NCI-H524 (cell line): ENCODE results near the gene SCARF1.

Source experiments
- DNase-seq, 2 experiments: peaks; one replicate each; lab custom pipeline; 2025; lab: John Stamatoyannopoulos, UW

SCARF1 gene

DNA sequence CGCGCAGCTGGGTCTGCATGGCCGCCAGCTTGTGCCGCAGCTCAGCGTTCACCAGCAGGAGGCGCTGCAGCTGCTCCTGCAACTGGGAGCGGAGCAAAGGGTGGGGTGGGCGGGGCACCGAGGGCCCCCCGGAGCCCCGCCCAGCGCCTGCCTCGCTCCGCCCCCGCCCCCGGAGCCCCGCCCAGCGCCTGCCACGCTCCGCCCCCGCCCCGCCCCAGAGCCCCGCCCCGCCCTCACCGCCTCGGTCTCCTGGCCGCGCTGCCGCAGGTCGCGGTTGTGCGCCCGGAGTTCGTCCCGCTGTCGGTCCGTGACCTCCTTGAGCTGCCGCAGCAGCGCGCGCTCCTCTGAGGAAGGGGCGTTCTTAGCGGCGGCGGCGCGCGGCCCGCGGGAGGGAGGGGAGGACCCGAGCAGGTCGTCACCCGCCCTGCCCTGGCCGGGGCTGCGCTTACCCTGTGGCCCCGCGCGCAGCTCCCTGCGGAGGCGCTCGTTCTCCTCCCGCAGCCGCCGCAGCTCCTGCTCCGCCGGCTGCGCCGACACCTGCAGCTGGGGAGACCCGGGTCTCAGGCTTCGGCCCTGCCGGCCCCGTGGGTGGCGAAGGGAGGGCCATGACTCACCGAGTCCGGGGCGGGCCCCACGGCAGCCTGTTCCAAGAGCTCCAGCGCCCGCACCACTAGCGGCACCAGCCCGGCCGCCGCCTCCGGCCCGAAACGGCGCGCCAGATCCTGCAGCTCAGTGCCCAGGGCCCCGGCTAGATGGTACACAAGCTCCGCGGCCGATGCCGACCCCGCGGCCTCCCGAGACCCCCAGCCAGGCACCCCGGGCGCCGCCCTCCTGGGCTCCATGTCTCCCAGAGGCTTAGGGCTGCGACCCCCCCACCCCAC, 3.7 kb upstream of the SCARF1 start:
- peak; percentile 64 to 87 for DNase-seq

DNA sequence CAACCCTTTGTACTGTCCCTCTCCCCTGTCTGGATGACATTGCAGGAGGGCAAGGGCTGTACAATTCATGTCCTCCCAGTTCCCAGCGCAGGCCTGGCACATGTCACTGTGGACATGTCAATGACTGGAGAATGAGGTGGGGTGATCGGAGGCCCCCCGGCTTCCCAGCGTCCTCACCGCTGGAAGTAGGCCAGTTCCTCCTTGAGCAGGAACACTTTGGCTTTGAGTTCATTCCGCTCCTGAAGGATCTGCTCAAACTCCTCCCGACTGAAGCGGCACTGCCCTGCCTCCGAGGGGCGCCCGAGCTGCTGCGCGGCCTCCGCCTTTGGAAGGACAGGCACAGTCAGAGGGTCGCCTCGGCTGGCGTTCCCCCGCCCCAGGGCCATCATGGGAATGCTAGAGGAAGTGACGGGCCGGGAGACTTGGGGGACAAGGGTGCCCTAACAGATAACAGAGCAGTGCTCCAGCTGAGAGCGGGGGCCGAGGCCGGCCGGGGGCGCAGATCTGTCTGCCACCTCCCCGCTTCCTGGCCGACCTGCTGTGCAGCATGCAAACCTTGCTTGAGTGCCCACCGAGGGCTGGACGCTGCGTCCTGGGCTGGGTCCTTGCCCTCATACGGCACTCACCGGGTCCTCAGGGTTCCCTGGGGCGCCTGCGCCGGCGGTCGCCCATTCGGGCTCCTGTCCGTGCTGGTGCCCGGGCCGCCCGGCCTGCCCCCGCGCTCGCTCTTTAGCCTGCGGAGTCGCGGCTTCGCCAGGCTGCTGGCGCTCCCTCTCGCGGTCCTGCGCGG, 2.8 kb upstream of the SCARF1 start:
- DNase-seq, result no peak

DNA sequence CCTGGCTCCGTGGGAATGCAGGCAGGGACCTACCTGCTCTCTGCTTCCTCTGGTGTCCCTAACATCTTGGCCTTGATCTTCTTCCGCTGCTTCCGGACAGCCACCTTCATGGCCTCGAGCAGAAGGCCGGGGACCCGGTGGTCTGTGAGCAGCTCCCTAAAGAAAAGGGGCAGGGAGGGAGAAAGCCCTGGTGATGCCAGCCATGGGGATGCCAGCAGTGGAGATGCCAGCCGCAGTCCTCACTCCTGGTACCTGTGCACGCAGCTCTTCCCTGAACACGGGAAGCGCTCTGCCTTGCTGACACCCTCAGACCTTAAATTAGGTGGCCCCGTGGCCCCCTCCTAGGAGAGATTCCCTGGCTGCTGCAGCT, 2.3 kb upstream of the SCARF1 start:
- no peak for DNase-seq

DNA sequence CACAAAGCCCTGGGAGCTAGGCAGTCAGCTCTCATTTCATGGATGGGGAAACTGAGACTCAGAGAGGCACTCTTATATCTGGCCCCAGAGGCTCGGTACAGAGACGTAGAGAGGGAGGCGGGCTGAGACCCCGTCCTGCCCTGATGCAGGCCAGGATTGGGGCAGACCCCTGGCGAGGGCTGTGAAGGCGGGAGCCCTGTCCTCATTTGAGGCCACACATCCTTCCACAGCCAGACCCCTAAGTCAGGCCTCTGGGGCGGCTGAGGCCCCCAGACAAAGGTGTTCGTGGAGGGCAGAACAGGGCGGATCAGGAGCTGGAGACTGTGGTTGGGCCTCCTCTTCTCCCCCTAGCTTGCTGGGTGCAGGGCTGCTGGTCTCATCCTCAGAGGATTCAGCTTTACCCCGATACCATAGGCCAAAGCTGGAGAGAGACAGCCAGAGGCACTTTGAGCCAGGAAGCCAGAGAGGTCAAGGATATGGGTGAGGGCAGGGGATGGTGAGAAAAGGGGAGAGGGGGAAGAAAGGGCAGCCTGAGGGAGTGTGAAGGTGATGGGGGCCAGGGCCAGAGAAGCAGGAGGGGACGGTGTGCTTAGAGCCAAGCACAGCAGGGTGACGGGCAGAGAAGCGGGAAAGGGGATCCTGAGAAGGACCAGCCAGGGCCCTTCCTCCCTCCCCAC, 805 bp upstream of the SCARF1 start:
- DNase-seq, result no peak

DNA sequence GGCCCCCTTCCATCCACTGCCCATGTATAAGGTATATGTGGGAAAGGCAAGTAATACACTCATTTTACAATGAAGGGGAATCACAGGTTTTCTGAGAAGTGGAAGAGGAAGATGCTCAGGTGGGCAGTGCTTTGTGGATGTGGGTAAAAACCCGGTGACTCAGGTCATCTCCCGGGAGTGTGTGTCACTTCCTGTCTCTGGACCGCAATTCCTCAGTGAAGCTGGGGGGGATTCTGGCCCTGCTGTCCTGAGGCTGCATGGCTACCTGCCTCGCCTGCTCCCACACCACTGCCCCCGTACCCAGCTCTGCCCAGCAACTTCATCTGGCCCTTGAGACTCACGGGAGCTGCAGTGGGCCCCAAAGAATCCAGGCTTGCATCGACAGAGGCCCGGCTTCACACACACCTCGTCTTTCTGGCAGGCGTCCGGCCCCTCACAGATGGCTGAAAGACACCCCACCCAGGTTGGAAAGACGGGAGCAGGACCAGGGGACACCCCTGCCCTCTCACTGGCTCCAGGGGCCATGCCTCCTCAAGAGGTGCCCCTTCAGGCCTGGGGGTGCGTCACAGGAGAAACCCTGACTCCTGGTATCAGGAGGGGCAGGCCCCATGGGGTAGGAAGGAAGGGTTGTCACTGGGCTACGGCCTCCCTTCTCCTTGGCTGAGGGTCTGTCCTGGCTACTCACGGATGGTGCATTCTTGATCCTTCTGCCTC, 882 bp downstream of the SCARF1 start:
- no peak for DNase-seq

DNA sequence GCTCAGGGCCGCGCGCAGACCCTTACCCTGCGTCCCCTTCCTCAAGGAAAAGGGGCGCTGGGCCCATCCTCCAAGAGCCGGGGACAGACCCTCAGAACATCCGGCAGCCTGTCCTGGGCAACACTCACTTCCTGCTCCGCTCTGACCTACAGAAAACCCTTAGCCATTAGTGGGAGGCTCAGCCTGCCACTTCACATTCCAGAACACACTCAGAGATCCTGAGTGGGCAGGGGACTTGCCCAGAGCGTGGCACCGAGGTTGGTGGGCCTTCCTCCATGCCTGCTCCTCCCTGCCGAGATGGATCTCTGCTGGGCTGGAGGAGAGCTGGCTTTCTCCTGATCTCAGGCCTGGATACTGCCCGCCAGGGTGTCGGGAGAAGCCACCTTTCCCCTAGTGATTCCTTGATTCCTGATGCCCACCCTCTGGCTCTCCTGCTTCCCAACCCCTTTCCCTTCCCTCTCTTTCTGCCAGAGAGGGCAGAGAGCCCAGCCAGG, 1.5 kb downstream of the SCARF1 start:
- no peak for DNase-seq

DNA sequence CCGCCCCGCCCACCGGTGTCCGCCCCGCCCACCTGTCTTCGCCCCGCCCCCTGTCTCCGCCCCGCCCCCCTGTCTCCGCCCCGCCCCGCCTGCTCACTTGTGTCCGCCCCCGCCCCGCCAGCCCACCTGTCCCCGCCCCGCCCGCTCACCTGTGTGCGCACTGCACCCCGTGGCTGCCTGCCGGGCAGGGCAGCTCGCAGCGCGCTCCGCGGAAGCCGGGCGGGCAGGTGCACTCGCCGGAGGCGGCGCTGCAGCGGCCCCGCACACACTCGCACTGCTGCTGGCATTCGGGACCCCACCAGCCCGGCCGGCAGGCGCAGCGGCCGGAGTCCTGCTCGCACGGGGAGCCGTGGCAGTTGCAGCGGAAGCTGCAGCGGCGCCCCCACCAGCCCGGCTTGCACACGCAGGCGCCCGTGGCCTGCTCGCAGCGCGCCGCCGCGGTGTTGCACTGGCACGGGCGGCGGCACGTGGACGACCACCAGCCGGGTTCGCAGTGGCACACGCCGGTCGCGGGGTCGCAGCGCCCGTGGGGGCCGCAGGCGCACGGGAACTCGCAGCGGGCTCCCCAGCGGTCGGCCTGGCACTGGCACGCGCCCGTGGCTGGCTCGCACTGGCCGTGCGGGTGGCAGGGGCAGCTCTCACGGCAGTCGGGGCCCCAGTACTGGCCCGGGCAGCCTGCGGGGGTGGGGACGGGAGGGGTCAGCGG, 2.1 kb downstream of the SCARF1 start:
- peak in 1 of 2 experiments; percentile 49 for DNase-seq

DNA sequence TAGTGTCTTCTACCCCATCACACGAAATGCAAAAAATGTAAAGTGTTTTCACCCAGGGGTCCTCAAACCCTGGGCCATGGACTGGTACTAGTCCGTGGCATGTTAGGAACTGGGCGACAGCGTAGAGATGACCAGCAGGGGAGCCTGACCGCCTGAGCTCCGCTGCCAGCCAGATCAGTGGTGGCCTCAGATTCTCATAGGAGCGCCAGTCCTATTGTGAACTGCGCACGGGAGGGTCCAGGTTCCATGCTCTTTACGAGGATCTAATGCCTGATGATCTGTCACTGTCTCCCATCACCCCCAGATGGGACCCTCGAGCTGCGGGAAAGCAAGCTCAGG, 4.5 kb downstream of the SCARF1 start:
- DNase-seq, result no peak

DNA sequence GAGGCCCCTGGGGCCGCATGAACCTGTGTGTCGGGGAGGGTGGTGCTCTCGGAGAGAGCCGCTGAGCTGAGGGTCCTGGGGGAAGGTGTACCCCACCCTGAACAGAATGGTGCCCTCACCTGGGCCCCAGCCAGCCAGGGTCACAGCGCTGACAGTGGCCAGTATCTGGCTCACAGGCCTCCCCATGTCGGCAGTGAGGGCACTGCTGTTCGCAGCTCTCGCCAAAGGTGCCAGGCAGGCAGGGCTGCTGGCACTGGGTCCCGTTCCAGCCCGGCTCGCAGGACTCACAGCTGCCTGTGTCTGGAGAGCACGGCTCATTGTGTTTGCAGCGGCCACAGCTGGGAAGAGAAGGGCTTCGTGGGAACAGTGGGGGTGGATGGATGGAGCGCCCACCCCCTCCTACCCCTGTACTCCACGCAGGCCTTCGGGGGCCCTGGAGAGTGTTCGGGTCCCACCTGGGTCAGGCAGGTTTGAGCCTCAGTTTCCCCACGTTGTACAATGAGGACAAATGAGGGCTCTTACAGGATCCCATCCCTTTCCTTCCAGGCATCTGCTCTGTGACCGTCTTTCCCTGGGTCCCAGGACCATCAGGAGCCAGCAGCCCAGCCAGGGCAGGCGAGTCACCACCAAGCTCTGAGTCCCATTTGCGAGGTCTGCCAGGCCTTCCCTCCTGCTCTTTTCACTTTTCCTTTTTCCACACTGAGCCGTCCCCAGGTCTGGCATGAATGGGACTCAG, 5.0 kb downstream of the SCARF1 start:
- DNase-seq, result peak in 1 of 2 experiments; percentile 15

DNA sequence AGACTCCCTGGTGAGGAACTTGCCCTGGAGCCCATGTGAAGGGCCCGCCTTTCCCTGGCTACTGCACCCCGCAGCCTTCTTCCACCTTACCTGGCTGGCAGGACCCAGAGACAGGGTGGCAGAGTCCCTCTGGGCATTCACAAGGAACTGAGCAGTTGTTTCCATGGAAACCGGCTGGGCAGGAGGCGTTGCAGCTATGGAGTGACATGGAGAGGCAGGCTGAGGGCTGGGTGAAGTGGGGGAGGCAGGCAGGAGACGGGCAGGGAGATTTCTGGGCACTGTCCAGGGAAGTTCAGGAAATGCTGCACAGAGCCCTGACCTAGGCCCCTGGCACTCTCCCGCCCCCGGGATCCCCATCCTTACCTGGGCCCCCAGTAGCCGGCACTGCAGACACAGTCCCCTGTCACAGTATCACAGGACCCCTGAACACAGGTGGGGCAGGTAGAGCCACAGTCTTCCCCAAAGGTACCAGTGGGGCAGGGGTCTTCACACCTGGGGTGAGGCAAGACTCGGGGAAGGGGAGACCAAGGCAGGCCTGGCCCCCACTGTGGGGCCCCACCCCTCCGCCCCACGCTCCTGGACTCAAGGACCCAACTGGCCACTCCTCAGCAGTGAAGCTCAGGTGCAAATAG, 5.9 kb downstream of the SCARF1 start:
- DNase-seq, result peak; percentile 15 to 33

DNA sequence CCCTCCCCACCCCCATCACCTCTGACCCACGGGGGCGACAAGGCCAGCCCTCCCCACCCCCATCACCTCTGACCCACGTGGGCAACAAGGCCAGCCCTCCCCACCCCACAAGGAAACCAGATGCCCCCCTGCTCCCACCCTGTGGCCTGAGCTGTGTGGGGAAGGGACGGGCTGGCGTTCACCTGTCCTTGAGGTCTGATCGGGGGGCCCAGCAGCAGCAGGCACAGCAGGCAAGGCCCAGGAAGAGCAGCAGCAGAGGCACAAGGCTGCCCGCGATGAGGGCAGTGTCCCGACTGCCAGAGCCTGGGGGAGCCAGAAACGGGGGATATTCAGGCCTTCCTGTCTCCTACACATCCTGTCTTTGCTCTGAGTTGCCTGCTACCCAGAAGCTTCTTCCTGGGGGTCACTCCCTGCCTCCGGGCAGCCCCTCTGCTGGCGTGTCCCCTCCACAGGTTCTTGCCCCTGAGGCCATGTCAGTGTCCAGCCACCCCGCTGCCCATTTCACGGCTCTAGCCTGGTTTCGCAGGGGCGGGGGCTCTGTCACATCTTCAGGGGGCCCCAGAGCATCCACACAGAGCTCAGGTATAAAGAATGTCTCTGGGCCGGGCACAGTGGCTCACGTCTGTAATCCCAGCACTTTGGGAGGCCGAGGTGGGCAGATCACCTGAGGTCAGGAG, 6.8 kb downstream of the SCARF1 start:
- no peak for DNase-seq

DNA sequence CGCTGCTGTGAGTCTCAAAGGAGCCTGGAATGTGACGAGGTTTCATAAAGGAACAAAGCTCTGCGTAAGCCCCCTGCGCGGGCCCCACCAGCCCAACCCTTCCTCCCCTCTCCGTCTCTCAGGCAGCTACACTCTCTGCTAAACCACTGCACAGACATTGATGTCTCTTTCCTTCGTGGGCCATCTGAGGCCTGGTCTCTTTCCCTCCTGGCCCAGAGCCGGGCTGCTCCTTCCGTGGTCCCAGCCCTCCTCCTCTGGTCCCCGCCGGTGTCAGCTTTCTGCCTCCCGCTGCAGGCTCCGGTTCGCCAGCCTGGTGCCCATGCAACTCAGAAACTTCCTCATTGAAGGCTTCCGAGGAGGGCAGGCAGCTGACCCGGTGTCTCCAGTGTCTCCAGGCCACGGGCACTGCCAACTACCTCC, 7.4 kb downstream of the SCARF1 start:
- no peak for DNase-seq

DNA sequence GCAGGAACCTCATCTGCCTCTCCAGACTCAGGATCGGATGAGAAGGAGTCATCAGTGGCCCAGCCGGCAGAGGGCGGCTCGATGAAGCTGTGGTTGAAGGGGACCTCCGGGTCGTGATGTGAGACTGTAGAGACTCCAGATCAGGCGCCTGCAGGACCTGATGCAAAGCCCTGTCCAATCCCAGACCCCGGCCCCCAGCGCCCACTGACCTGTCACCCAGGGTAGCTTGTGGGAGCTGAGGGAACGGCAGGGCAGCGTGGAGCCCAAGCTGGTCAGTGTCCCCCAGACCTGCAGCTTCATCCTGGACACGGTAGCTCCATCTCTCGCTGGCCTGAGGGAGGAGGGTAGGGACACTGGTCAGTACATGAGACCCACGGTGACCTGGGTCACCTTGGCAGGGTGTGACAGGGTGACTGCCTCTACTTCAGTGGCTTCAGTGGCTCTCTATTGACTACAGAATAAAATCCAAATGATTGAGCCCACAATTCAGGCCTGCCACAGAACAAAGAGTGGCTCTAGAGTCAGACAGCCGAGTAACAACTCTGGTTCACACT, 8.7 kb downstream of the SCARF1 start:
- no peak for DNase-seq

DNA sequence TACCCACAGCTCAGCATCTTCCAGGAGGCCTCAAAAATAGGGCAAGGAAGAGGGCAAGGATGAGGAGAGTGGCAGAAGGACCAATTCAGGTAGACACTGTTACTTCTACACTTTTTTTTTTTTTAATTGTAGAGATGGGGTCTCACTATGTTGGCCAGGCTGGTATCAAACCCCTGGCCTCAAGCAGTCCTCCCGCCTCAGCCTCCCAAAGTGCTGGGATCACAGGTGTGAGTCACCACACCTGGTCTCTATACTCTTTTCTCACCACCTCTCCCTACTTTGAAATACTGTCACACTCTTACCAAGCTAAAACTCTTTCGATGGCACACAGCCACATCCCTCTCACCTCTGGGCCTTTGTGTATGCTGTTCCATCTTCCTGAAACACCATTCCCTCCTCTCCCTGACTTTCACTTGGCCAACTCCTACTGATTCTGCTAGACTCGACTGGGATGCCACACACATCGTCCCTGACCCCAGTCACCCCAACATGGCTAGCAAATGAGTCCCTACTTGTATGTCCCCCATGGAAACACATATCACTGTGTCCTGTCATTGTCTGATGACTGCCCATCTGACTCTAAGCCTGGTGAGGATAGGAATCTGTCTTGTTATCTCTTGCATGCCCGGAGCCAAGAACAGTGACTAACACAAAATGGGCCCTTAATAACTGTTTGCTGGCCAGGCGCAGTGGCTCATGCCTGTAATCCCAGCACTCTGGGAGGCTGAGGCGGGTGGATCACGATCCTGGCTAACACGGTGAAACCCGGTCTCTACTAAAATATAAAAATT, 9.7 kb downstream of the SCARF1 start:
- no peak for DNase-seq

DNA sequence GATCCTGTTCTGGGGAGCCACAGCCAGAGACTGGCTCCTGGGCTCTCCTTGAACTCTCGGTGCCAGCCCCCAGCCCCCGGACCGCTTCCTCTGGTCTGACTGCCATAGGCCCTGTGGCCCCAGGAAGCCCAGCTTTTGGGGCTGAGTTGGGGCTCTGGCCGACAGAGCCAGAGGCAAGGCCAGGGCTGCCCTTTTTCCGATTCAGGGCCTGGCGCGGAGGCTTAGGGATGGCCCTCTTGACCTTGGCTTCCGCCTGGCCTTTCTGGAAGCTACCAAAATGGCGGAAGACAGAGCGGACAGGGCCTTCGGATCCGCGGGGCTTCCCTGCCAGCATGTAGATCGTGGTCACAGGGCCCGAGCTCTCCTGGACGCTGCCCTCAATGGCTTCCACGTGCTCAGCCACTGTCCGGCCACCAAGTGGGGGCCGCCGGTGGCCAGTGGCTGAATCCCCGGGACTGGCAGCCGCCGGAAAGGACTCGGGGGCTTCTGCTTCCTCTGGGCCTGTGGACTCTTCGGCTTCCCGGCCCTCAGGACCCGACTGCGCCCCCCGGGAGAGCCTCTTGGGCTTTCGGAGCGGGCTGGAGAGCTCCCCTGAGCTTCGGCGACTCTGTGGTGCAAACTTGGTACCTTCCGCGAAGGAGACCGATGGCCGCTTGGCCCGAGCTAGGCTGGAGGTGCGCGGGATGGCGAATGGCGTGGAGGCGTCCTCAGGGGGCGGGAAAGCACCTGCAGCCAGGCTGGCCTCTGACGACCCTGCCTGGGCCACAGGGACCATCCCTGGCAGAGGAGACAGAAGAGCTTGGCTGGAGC, 10.5 kb downstream of the SCARF1 start:
- no peak for DNase-seq

DNA sequence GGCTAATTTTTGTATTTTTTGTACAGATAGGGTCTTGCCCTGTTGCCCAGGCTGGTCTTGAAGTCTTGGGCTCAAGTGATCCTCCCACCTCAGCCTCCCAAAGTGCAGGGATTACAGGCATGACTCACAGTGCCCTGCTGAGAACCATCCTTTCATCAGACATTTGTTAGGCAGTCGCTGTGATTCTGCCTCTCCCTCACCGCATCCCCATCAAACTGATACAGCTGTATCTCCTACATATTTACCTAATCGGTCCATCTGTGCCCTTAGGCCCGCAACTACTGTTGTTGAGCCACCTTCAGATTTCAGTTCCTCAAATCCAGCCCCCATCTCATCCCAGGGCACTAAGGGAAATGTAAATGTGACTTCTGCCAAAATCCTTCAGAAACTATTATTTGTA, 14.9 kb downstream of the SCARF1 start:
- DNase-seq, result no peak

DNA sequence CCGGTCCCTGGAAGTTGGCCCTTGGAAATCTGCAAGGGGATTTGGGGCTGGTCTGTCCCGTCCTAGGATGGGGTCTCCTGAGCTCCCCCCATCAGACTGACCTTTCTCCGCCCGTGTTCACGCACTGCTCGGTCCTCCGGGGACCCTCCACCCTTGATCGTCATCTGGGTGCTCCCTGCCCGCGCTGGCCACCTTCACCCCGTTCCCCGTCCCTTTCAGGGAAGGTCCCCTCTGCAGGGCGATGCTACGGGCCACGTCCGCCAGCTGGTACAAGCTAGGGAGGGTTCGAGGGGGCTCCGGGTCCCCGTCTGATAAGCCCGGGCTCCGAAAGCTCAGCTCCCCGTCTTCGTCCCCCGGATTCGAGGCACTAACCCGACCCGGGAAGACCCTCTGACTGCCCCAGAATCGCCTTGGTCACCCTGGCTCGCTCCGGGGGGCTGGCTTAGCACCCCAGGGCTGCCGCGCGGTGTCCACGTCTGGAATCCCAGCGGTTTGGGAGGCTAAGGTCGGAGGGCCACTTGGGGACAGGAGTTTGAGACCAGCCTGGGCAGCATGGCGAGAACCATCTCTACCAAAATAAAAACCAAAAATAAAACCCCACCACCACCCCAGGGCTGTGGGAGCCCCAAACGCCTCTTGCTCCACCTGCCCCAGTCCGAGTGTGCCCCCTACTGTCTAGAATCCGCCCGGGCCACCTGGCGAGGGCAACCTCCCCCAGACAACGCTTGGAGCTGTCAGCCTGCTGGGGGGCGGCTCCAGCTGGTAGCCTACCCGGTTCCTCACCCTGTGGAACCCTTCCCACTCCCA, 15.8 kb downstream of the SCARF1 start:
- peak; percentile 15 to 49 for DNase-seq
